ENCODE results near the gene USP51.
"Not testable (repeated sequence)": the region's sequence is repeated elsewhere in the genome, so short reads cannot be mapped to it uniquely, and the experiment has no call there.

The USP51 gene

GRCh38 chrX:55464050-55464449 is 25.6 kb downstream of the USP51 start:
- not testable (repeated sequence) for DNase-seq

DNA sequence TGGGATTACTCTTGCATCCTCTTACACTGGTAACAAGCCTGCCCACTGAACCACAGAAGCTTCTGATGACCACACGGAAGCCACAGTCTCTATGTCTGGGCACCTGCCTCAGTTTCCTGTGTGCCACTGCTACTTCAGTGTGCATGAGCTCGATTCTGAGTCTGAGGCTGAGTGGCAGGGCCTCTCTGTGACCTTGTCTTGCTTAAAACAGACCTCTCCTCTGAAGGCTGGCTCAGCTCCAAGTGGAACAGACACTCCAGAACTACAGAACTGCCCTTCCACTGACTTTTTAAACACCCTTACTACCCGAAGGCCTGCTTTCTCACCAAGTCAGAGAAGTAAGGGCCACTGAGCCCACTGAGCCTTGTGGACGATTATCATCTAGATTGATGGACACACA is 29.7 kb downstream of the USP51 start:
- not testable (repeated sequence) for DNase-seq

DNA sequence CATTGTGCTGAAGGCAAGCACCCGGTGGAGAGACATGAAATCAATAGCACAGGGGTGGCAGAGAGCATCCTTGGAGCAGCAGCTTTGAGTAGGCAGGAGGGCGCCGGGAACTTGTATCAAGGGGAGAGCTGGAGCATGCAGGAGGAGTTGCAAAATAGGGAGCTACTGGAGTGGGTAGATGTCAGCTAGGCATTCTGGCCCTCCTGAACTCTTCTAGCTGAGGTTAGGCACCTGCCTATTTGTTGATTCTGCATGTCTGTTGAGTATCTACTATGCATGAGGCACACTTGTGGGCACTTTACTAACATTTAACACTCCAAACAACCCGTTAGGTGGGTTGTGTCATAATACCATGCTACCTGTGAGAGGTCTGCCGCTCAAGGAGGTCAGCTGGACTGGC is 30.2 kb downstream of the USP51 start:
- not testable (repeated sequence) for DNase-seq

DNA sequence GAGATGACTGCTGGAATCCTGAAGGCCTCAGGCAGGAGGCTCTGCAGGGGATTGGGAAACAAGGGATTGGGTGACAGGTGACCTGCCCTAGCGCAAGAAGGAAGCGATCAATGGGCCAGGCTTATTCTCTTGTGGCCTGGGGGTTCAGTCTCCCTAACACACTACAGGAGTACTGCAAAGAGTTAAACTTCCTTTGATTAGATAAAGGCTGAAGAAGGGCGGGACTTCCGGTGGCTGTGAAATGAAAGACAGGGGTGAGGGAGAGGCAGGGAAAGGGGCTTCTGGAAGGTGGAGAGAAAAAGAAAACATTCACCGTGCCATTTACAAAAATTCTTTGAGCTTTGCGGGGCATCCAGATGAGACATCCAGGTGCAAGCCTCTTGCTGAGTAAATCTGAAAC is 33.9 kb downstream of the USP51 start:
- not testable (repeated sequence) for DNase-seq

- no peak for DNase-seq
These were observed 36.9 kb downstream of the USP51 start for GRCh38 chrX:55452833-55453124.

GRCh38 chrX:55451990-55452832 is 37.4 kb downstream of the USP51 start, which contains the start of gene MAGEH1:
MAGEH1 (plus strand) TSS chrX:55452127; CDS start chrX:55452375, 248 bp downstream.
- peak; percentile 51 for DNase-seq

DNA sequence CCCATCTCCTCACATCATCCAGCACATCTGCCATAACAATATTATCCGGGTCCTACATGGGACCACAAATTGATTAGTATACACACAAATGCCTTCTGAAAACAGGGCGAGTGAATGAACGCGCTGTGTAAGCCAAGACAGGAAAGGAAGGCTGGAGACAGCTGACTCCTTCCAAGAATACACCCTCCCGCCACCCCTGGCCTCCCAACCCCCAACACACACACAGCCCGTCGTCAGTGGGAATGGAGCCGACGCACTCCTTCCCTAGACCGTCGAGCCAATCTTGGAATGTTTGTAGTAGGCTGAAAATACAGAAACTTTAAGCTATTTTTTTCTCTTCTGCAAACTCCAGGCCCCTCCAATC is 38.0 kb downstream of the USP51 start:
- DNase-seq: no peak

DNA sequence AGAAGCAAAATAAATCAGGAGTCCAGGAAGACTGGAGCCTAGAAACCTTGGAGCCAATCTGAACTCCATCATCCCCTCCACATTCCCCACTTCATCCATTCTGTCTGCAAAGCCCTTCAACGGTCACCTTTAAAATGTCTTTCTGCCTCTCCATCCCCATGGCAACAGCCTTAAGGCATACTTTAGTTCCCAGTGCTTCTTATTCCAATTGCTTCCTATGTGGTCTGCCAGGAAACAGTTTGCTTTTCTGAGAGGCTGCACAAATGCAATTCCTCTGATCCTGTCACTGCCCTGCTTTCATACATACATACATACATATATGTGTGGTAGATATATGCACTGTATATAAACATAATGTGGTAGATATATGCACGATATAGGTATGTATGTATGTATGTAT is 38.5 kb downstream of the USP51 start:
- no peak for DNase-seq

DNA sequence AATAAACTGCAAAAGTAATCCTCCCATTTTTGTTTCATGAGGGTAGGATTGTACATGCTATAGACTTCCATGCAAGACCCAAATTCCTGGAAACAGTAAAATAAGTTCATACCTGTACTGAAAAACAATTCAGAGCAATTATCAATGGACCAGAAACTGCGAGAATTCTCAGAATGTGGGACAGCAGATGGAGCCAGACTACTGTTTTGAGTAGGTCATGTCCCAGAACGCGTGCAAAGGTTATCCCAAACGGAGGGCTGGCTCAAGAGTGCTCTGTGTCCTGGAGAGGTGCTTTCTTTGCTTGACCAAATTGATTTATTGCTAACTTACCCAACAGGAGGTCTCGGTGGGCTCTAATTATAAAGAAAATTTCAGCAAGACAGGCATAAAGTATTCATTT is 39.4 kb downstream of the USP51 start:
- no peak for DNase-seq

DNA sequence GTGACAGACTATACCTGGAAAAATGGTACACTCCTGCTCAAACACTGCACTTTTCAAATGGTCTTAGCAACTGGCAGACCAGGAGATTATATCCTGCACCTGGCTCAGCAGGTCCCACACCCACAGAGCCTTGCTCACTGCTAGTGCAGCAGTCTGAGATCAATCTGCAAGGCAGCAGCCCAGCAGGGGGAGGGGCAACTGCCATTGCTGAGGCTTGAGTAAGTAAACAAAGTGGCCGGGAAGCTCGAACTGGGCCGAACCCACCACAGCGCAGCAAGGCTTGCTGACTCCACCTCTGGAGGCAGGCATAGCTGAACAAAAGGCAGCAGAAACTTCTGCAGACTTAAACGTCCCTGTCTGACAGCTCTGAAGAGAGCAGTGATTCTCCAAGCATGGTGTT is 46.2 kb downstream of the USP51 start:
- not testable (repeated sequence) for DNase-seq

Measured in T1000 (cell line).